Measurements from ENCODE around the gene KRTAP20-3.

KRTAP20-3 gene

DNA sequence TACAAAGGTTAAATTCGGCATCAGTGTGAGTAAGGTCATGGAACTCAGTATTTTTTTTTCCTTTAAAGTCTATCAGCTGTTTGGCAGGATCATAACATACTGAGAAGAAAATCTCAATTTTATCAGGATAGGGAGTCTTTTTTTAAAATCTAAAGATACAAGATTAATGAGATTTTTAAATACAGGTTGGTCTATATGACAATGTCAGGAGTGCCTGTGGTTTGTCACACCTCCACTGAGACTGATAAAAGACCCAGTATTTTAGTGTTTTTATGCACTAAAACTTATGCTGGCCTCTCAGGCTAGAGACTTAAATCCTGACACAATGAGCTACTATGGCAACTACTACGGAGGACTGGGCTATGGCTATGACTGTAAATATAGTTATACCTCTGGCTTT is at the start of gene KRTAP20-3:
KRTAP20-3 (plus strand) TSS at position 301 of the 400 bp plus-strand sequence.
- no peak for DNase-seq (ENCODE audit: low read depth)
- H3K4me3 ChIP-seq (ENCODE audit: low read length): no peak within 1 kb of the TSS
- TF ChIP-seq, protein P1, sequence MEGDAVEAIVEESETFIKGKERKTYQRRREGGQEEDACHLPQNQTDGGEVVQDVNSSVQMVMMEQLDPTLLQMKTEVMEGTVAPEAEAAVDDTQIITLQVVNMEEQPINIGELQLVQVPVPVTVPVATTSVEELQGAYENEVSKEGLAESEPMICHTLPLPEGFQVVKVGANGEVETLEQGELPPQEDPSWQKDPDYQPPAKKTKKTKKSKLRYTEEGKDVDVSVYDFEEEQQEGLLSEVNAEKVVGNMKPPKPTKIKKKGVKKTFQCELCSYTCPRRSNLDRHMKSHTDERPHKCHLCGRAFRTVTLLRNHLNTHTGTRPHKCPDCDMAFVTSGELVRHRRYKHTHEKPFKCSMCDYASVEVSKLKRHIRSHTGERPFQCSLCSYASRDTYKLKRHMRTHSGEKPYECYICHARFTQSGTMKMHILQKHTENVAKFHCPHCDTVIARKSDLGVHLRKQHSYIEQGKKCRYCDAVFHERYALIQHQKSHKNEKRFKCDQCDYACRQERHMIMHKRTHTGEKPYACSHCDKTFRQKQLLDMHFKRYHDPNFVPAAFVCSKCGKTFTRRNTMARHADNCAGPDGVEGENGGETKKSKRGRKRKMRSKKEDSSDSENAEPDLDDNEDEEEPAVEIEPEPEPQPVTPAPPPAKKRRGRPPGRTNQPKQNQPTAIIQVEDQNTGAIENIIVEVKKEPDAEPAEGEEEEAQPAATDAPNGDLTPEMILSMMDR (IDR thresholded peaks at IDR 0.05; ENCODE audit: insufficient read depth, low read depth, low read length, missing control alignments): no peak

DNA sequence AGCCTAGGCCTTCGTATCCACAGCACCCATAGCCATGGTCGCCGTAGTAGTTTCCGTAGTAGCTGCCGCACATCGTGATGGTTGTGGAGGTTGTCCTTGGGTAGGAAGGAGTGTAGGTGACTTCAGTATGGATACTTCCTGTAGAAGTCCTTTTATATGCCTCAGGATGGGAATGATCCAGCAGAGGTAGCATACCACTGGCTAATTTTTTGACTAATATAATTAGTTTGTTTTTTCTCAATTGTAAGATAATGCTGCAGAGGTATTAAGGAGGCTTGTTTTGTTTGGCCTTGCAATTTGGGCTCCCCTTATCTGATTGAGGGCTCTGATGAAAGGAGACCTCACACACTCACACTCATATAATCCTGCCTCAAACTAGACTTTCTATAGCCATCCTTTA is 43.9 kb upstream of the KRTAP20-3 start, which contains the start of gene KRTAP6-2:
KRTAP6-2 (minus strand) TSS at position 101 of the 400 bp plus-strand sequence; CDS start at position 73, 28 bp downstream.
- TF ChIP-seq, protein P1 (IDR thresholded peaks at IDR 0.05; ENCODE audit: insufficient read depth, low read depth, low read length, missing control alignments): no peak
- no peak for DNase-seq (ENCODE audit: low read depth)

DNA sequence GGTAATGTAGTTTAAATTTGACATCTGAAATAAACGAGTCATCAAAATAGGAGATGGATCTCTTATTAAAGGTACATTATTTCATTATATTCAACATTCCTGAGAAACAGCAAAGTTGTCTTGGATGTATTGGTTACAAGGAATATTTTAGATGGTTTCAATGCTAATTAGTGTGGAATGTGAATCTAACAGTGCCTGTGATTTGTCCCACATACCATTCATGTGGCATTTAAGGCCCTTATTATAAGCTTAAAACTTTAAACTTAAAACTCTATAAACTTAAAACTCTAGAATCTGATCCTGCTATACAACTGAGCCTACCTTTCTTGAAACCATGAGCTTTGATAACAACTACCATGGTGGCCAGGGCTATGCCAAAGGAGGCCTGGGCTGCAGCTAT is 41.9 kb upstream of the KRTAP20-3 start, which contains the start of gene KRTAP22-1:
KRTAP22-1 (plus strand) TSS at position 301 of the 400 bp plus-strand sequence.
- DNase-seq (ENCODE audit: low read depth): no peak
- TF ChIP-seq, protein P1 (IDR thresholded peaks at IDR 0.05; ENCODE audit: insufficient read depth, low read depth, low read length, missing control alignments): no peak
- H3K4me3 ChIP-seq (ENCODE audit: low read length): no peak within 1 kb of the TSS

More for the DNA sequence above, 43.9 kb upstream of the KRTAP20-3 start, which contains the start of gene KRTAP6-2:
- H3K4me3 ChIP-seq (ENCODE audit: low read length): no peak within 1 kb of the TSS

DNA sequence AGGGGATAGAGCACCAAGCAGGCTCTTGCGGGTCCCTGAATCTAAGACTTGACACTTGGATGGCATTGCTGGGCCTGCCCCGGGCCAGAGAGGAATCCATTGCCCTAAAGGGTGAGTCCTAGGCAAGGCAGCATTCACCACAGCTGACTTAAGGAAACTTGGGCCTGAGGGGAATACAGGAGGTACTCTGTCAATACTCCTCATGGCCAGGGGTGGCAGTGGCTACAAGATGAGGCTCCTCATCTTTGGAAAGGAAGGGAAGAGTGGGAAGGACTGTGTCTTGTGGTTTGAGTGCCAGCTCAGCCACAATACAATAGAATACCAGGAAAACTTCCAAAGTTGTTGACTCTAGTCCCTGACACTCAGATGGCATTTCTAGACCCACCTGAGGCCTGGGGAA is 36.7 kb upstream of the KRTAP20-3 start:
- no peak for DNase-seq (ENCODE audit: low read depth)
- TF ChIP-seq, protein P1 (IDR thresholded peaks at IDR 0.05; ENCODE audit: insufficient read depth, low read depth, low read length, missing control alignments): no peak
- no peak overlapping the region for H3K4me3 ChIP-seq (ENCODE audit: low read length)

DNA sequence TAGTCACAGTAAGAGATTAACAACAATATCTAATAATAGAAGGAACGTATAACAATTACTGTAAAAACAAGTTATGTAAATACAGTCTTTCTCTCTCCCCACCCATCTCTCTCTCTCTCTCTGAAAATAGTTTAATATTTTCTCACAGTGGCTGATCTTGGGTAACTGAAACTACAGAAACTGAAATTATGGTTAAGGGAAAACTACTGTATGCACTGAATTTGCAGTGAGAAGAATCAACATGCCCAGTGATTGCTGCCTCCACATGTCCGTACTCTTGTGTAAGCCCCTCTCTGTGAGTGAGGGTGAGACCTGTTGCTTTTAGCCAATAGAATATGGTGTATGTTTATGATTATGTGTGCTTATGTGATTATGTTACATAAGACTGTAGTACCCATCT is 30.5 kb upstream of the KRTAP20-3 start:
- TF ChIP-seq, protein P1 (IDR thresholded peaks at IDR 0.05; ENCODE audit: insufficient read depth, low read depth, low read length, missing control alignments): no peak
- no peak for DNase-seq (ENCODE audit: low read depth)
- H3K4me3 ChIP-seq (ENCODE audit: low read length): no peak overlapping the region

DNA sequence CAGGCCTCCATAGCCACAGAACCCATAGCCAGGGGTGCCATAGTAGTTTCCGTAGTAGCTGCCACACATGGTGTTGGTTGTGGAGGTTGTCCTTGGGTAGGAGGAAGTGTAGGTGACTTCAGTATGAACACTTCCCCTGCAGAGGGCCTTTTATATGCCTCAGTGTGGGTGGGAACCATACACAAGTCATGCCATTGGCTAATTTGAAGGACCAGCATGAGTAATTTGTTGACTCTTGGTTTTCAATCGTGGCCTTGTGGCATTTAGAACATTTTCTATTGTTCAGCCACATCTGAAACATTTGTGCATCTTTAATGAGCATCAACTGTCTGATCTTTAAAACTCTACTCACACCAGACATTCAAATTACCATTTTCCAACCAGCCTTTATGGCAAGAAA is 28.8 kb upstream of the KRTAP20-3 start, which contains the start of gene KRTAP6-1:
KRTAP6-1 (minus strand) TSS at position 95 of the 400 bp plus-strand sequence; CDS start at position 69, 26 bp downstream.
- no peak within 1 kb of the TSS for H3K4me3 ChIP-seq (ENCODE audit: low read length)
- TF ChIP-seq, protein P1 (IDR thresholded peaks at IDR 0.05; ENCODE audit: insufficient read depth, low read depth, low read length, missing control alignments): no peak
- no peak for DNase-seq (ENCODE audit: low read depth)

DNA sequence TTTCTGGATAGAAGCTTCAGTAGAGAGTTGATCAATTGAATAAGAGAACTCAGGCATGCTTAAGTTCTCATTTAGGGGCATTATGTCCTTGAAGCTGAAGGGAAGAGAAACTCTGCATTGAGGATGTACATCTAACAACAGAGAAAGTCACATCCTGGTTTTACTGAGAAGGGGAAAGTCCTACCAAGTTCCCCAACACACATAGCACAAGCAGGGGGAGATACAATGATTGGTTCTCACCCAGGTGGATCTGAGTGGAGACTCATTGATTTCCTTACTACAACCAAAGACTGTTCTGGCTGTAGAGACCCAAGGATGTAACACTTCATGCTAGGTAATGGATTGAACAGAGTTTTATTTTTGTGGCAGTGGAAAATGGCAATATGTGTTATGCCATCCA is 27.5 kb upstream of the KRTAP20-3 start:
- H3K4me3 ChIP-seq (ENCODE audit: low read length): no peak overlapping the region
- no peak for DNase-seq (ENCODE audit: low read depth)
- TF ChIP-seq, protein P1 (IDR thresholded peaks at IDR 0.05; ENCODE audit: insufficient read depth, low read depth, low read length, missing control alignments): no peak
